Activated CD4-positive, alpha-beta T cell treated with anti-CD3 and anti-CD28 coated beads for 1 hour (primary cell): ENCODE results near the gene CDK14.

ENCODE experiments used
- DNase-seq: peaks from one replicate; pipeline ENCODE4 v3.0.0-alpha.2; 2020

Gene CDK14

GRCh38 chr7:91182819-91183764 lies 587.0 kb downstream of the CDK14 start:
- DNase-seq = no peak

GRCh38 chr7:91185771-91186170 lies 589.6 kb downstream of the CDK14 start:
- no peak for DNase-seq

GRCh38 chr7:91187061-91187460 lies 590.9 kb downstream of the CDK14 start:
- DNase-seq = no peak

GRCh38 chr7:91191771-91192170 lies 595.6 kb downstream of the CDK14 start:
- DNase-seq = no peak

- DNase-seq = no peak
These were observed 597.0 kb downstream of the CDK14 start for GRCh38 chr7:91193141-91193540.

- DNase-seq = no peak
These were observed 598.7 kb downstream of the CDK14 start for GRCh38 chr7:91194841-91195240.

- DNase-seq = no peak
These were observed 599.9 kb downstream of the CDK14 start for GRCh38 chr7:91196058-91196457.

- no peak for DNase-seq
These were observed 602.2 kb downstream of the CDK14 start for GRCh38 chr7:91198371-91198770.

- no peak for DNase-seq
These were observed 603.5 kb downstream of the CDK14 start for GRCh38 chr7:91199601-91200000.

- no peak for DNase-seq
These were observed 605.5 kb downstream of the CDK14 start for GRCh38 chr7:91201442-91202113.

GRCh38 chr7:91206361-91206960 lies 610.3 kb downstream of the CDK14 start:
- no peak for DNase-seq

GRCh38 chr7:91212582-91212981 lies 616.5 kb downstream of the CDK14 start:
- no peak for DNase-seq

GRCh38 chr7:91226411-91226810 lies 630.3 kb downstream of the CDK14 start:
- DNase-seq = no peak

- no peak for DNase-seq
These were observed 632.2 kb downstream of the CDK14 start for GRCh38 chr7:91228327-91228726.

GRCh38 chr7:91228927-91229558 lies 632.9 kb downstream of the CDK14 start:
- DNase-seq = no peak

- no peak for DNase-seq
These were observed 634.0 kb downstream of the CDK14 start for GRCh38 chr7:91230100-91230499.

- no peak for DNase-seq
These were observed 634.4 kb downstream of the CDK14 start for GRCh38 chr7:91230503-91230902.

GRCh38 chr7:91233212-91233611 lies 637.1 kb downstream of the CDK14 start:
- no peak for DNase-seq

- DNase-seq = no peak
These were observed 639.2 kb downstream of the CDK14 start for GRCh38 chr7:91235211-91235832.

GRCh38 chr7:91239171-91239604 lies 643.1 kb downstream of the CDK14 start:
- no peak for DNase-seq

- no peak for DNase-seq
These were observed 643.7 kb downstream of the CDK14 start for GRCh38 chr7:91239772-91240171.

GRCh38 chr7:91240376-91240941 lies 644.3 kb downstream of the CDK14 start:
- DNase-seq = no peak
